ENCODE results near the gene PNLIPRP1.

PNLIPRP1 gene

GRCh38 chr10:116602648-116603400 lies 12.1 kb downstream of the PNLIPRP1 start:
- DNase-seq = no peak

GRCh38 chr10:116606061-116606483 lies 15.3 kb downstream of the PNLIPRP1 start:
- DNase-seq = no peak

- no peak for DNase-seq
Measured at GRCh38 chr10:116607336-116607735, 16.6 kb downstream of the PNLIPRP1 start.

- DNase-seq = no peak
Measured at GRCh38 chr10:116608686-116609594, 18.2 kb downstream of the PNLIPRP1 start.

- DNase-seq = no peak
Measured at GRCh38 chr10:116610443-116611152, 19.8 kb downstream of the PNLIPRP1 start.

GRCh38 chr10:116611153-116611545 lies 20.4 kb downstream of the PNLIPRP1 start:
- DNase-seq = no peak

GRCh38 chr10:116612107-116612769 lies 21.5 kb downstream of the PNLIPRP1 start:
- DNase-seq = no peak

- no peak for DNase-seq
Measured at GRCh38 chr10:116613471-116613870, 22.7 kb downstream of the PNLIPRP1 start.

- no peak for DNase-seq
Measured at GRCh38 chr10:116614796-116615195, 24.0 kb downstream of the PNLIPRP1 start.

- DNase-seq = no peak
Measured at GRCh38 chr10:116615199-116615776, 24.5 kb downstream of the PNLIPRP1 start.

GRCh38 chr10:116620423-116621400 lies 30.0 kb downstream of the PNLIPRP1 start, which contains the start of gene PNLIPRP2:
TSS of gene PNLIPRP2 (plus strand) at chr10:116620953.
- DNase-seq = no peak

GRCh38 chr10:116621476-116621875 lies 30.7 kb downstream of the PNLIPRP1 start:
- no peak for DNase-seq

- DNase-seq = no peak
Measured at GRCh38 chr10:116621934-116622655, 31.3 kb downstream of the PNLIPRP1 start.

GRCh38 chr10:116625845-116626244 lies 35.1 kb downstream of the PNLIPRP1 start:
- no peak for DNase-seq

- no peak for DNase-seq
Measured at GRCh38 chr10:116626815-116627214, 36.1 kb downstream of the PNLIPRP1 start.

GRCh38 chr10:116627386-116627933 lies 36.7 kb downstream of the PNLIPRP1 start:
- DNase-seq = no peak

GRCh38 chr10:116629340-116629739 lies 38.6 kb downstream of the PNLIPRP1 start:
- no peak for DNase-seq

- DNase-seq = no peak
Measured at GRCh38 chr10:116630020-116630419, 39.3 kb downstream of the PNLIPRP1 start.

GRCh38 chr10:116631871-116632295 lies 41.1 kb downstream of the PNLIPRP1 start:
- no peak for DNase-seq
